GM19438 (cell line): ENCODE results near the gene KDM5A.
"Not testable (repeated sequence)": the region's sequence is repeated elsewhere in the genome, so short reads cannot be mapped to it uniquely, and the experiment has no call there.

ENCODE experiments used
- ATAC-seq: cut with Tn5 transposase; IDR thresholded peaks from one replicate; pipeline ENCODE4 v1.9.1; 2021; ENCODE audit warnings: low read depth; ENCODE audit not compliant: unreplicated experiment

KDM5A gene

DNA sequence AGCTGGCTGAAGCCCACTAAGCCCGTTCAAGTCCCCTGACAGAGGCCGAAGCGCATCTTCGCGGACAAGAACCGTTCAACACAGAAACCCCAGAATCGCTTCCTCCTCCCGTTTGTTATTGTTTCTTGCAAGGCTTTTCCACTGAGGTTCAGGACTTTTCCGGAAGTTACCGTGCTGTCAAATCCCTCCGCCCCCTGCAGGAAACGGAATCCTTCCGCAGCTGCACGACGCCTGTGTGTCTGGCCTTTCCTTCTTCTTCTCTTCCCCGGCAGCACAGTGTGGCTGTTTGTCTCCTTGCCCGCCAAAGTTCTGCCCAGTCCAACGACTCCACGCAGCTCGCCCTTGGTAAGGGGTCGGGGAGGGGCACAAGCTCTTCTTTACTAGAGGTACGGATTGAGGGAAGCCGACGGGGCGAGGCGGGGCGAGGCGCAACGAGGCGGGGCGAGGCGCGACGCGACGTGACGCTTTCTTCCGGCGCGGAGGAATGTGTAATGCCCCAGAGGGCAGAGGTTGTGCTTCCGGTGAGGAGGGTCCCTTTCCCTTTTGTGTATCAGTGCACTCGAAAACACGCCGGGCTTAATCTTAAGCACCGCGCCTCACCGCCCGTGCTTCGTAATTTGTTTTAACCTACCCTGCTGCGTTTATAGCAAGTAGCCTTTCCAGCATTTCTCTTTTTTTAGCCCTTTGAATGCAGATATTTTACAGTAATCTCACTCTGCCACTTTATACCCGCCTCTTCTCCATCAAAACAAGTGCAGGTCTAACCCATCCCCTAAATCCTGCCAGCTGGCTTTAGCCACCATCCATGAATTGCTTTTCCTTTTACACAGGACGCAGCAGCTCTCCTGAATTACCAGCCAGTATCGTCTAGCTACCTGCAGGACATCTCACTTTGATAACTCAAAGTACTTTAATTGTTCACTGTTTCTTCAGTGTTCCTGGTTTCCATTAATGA, at the start of gene KDM5A:
Gene KDM5A, minus strand, starts transcription at position 179 of the 955 bp plus-strand sequence. CDS start 229 bp downstream, outside the sequence.
- peak; percentile 95 for ATAC-seq

DNA sequence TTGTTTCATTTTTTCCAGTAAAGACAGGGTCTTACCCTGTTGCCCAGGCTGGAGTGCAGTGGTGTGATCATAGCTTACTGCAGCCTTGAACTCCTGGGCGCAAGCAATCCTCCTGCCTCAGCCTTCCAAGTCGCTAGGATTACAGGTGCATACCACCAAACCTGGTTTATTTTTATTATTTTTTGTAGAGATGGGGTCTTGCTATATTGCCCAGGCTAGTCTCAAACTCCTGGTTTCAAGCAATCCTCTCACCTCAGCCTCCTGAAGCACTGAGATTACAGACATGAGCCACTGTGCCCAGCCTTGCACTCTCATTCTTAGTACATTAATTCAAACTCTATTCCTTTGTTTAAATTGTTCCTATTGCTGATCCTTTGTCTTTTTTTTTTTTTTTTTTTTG, 46.6 kb upstream of the KDM5A start:
- ATAC-seq = not testable (repeated sequence)

DNA sequence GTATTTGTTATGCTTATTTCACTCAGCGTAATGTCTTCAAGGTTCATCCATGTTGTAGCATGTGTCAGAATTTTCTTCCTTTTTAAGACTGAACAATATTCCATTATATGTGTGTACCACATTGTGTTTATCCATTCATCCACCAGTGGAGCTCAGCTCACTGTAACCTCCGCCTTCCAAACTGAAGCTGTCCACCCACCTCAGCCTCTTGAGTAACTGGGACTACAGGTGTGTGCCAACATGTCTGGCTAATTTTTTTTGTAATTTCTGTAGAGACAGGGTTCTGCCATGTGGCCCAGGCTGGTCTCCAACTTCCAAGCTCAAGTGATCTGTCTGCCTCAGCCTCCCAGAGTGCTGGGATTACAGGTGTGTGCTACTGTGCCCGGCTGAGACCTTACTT, 33.4 kb upstream of the KDM5A start:
- ATAC-seq = no peak

DNA sequence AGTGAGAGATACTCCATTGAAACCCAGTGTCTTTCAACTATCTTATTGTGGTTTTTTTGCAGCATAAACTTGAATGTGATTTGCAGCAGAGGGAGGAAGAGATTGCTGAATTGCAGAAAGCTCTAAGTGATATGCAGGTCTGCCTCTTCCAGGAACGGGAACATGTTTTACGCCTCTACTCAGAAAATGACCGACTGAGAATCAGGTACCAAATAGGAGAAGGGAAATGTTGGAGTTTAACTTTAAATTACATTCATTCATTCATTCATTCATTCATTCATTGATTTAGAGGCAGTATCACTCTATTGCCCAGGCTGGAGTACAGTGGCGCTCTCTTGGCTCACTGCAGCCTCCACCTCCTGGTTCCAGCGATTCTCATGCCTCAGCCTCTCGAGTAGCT, 29.3 kb upstream of the KDM5A start:
- ATAC-seq = no peak

DNA sequence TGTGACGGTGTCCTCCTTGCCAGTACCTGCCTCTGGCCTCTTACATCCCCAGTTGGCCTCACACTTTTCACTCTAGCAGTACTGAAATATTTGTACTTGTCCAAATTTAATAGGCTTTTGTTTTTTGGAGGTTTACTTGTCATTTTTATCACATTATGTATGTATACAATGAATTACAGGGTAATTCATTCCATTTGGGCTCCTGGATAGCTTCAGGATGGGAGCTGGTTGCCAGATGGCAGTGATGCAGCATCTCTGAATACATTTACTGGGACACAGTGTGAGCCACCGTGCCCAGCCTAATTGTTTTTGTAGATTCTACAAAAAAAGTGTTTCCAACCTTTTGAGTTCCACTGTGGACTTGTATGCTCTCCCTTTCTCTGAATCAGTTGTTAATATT, 25.7 kb upstream of the KDM5A start:
- ATAC-seq = no peak

DNA sequence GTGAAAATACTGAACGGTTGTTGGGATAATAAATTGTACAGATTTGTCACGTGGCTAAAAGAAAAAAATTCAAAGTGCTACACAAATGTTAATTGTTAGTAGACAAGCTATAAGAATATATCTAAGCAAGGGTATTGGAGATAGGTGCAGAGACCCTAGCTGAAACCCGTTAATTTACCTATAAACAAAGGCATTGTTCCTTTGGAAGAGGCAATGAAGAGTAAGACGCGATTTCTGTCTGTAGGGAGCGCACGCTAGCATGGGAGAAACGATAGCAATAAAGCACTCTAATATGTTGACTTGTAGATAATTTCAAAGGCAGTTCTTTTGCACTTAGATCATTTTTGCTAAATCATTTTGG, 12.9 kb upstream of the KDM5A start:
- no peak for ATAC-seq

DNA sequence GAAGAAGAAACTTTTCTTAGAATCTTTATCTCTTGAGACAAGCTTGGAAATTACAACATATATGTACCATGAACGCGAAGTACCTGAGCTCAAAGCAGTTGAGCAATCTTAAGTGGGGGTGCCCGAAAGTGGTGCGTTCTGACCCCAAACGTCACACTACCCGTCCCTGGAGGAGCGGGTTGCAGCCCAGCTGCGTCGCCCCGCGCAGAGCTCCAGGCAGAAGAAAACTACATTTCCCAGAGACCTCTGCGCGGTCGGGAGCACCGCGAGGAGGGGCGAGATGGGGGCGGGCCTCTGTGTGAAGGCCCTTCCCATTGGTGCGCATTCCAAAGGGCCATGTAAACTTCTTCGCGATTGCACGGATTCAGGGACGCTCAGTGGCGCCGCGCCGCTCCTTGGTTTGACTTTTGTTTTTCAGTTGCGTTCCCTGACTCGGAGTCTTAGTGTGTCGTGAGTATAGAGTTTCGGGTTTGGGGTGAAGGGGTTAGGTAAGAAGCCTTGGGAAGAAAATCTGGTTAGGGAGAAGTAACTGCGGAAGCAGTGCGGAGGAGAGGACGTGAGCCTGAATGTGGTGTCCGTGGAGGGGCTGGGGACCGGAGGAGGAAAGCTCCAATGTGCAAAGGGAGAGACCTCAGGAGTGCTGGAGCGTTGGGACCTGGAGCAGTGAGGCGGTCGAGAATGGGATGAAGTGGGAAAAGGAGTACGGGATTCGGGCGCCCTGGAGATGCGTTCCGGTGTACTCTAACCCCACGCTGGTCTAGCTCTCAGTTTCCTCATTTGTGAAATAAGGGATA, 12.3 kb upstream of the KDM5A start, which contains the start of gene CCDC77:
Gene CCDC77, plus strand, starts transcription at position 410 of the 794 bp plus-strand sequence. CDS start 7,740 bp downstream, outside the sequence.
- ATAC-seq = peak; percentile 98

DNA sequence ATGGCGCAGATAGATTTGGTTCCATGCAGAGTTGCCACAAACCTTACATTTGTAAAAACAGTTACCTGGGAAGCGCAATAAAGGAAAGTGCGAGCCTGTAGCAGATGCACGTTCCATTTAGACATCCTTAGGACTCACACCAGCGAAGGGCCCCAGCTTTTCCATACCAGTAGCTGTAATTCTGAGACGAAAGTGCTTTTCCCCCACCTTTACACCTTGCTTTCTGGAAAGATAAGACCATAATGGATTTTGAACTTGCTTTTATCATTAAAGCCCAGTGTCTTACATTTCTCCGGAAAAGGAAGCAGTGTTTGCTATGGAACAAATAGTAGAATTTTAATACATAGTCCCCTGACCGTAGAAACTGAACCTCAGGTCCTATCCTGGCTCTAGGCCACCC, 11.7 kb upstream of the KDM5A start:
- peak; percentile 6 for ATAC-seq

DNA sequence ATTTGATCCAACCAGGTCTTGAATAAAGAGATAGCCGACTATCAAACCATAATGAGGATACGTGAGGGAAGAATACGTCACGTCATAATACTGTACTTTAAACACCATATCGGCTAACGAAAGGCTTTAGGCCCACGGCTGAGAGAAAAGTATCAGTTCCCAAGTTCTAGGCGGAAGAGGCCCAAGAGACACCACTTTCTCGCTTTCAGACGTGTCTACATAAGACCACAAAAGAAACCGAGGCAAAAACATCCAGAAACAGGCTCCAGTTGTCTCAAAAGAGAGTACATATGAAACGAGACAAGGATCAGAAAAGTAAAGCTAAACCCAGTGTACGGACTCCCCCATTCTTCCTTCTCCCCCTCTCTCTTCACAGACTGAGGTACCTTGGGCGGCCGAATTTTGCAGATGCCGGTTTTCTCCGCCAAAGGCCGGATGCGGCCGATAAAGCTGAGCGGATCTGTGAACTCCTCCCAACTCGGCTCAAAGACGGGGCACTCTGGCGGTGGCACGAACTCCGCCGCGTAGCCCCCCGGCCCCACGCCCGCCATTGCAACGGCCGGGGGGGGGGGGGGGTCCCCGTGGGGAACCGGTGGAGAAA, 479 bp downstream of the KDM5A start:
- peak; percentile 31 for ATAC-seq

DNA sequence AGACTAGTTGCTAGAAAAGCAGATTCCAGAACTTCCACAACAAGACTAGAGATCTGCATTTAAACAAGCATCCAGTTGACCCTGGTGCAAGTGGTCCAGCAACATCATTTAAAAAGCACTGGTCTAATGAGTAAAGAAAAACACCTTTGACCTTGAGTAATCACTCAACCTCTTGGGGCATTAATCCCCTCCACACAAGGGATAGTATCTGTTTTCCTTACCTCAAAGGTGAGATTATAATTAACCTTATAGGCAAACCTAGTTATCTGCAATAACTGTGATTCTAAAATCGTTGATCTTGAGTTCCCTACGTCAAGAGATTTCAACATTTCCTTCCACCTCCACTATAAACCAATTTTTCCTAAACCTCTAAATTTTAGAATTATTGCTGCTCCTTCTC, 1.1 kb downstream of the KDM5A start:
- no peak for ATAC-seq

DNA sequence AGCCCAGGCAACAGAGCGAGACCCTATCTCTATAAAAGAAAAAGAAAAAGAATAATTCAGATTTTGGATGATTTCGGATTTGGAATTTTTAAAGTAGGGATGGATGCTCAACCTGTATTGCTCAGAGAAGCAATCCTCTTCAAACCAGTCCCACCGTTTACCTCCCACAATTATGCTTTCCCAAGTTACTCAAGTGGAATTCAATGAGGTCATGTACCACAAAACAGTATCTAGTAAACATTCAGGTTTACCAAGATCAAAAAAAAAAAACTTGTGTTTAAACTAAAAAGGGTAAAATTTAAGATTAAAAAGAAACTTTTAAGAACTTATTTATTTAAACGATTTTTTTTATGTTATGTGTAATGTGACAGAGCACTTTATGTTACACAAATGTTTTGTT, 2.5 kb downstream of the KDM5A start:
- no peak for ATAC-seq

DNA sequence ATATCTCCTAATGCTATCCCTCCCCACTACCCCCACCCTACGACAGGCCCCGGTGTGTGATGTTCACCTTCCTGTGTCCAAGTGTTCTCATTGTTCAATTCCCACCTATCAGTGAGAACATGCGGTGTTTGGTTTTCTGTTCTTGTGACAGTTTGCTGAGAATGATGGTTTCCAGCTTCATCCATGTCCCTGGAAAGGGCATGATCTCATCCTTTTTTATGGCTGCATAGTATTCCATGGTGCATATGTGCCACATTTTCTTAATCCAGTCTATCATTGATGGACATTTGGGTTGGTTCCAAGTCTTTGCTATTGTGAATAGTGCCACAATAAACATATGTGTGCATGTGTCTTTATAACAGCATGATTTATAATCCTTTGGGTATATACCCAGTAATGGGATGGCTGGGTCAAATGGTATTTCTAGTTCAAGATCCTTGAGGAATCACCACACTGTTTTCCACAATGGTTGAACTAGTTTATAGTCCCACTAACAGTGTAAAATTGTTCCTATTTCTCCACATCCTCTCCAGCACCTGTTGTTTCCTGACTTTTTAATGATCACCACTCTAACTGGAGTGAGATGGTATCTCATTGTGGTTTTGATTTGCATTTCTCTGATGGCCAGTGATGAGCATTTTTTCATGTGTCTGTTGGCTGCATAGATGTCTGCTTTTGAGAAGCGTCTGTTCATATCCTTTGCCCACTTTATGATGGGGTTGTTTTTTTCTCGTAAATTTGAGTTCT, 18.2 kb downstream of the KDM5A start:
- not testable (repeated sequence) for ATAC-seq

DNA sequence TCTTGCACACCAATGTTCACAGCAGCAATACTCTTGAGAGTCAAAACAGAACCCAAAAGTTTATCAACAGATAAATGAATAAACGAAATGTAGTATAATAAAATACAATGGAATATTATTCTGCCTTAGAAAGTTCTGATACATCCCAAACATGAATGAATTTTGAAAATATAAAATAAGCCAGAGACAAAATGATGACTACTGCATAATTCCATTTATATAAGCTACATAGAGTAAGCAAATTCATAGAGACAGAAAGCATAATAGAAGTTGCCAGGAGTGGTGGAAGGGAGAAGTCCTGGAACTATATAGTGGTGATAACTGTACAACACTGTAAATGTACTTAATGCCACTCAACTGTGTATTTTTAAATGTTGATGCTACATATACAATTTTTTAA, 21.1 kb downstream of the KDM5A start:
- ATAC-seq = no peak

DNA sequence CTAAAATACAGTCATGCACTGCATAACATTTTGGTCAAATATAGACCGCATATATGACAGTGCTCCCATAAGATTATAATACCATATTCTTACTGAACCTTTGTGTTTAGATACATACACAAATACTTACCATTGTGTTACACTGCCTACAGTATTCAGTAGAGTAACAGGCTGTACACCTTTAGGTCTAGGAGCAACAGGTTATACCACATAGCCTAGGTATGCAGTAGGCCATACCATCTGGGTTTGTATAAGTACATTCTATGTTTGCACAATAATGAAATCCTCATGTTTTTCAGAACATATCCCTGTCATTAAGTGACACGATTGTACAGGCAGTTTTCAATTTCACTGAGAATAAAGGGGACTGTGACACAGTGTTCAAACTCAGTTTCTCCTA, 22.3 kb downstream of the KDM5A start:
- no peak for ATAC-seq

DNA sequence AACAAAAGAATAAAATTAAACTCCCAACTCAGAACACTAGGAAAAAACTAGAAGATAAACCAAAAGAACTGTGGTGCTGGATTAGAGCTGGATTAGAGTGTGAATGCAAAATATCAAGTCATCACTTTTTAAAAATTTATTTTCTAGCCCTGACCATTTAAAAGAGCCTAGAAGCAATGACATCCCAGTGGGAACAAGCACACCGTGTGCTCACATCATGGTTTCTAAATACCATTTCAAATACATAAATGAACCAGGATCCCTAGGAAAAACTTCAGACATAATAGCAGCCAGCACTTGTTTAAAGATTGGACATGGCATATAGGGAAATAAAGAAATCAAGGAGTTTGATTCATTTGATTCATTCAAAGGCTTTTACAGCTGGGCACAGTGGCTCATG, 30.0 kb downstream of the KDM5A start:
- ATAC-seq = no peak

DNA sequence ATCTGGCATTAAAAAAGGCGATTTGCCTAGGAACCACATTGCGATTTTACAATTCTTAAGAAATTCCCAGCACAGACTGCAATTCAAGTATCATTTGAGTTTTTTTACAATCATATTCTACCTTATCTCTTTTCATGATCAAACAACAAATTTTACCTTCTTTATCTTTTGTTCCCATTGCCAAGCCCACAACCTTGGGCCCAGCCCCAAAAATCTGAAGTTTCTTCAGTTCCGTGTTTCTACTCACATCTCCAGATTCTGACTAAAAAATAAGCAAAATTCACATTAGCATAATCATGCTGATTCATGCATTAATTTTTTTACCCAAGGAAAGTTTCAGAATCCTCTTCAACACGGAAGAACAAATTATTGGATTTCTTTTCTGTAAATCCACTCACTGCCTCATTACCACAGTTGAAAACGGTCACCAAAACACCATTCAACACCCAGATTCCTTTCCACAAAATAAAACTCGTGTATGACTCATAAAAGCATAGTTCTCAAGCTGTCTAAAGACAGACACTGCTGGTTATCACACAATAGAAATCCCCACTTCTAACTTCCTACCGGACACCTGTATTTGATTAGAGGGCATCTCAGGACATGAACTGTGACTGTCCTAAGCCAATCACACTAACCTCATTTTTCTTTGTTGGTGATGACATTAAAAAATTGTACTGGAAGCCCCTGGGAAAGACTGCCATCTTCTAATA, 32.7 kb downstream of the KDM5A start:
- ATAC-seq = no peak

DNA sequence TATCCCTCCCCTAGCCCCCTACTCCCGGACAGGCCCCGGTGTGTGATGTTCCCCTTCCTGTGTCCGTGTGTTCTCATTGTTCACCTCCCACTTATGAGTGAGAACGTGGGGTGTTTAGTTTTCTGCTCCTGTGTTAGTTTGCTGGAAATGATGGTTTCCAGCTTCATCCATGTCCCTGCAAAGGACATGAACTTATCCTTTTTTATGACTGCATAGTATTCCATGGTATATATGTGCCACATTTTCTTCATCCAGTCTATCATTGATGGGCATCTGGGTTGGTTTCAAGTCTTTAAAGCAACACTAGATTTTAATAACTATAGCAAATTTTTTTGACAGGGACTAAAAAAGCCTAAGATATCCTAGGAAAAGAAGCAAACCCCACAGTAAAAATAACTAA, 37.9 kb downstream of the KDM5A start:
- not testable (repeated sequence) for ATAC-seq

DNA sequence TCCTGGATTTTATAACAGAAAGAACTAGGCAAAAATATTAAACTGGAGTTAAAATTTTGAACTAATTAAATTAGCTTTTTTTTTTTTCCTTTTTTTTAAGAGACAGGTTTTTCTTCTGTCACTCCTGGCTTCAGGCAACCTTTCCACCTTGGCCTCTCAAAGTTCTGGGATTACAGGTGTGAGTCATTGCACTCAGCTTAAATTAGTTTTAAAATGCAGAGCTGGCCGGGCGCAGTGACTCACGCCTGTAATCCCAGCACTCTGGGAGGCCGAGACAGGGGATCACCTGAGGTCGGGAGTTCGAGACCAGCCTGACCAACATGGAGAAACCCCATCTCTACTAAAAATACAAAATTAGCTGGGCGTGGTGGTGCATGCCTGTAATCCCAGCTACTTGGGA, 39.5 kb downstream of the KDM5A start:
- ATAC-seq = not testable (repeated sequence)

DNA sequence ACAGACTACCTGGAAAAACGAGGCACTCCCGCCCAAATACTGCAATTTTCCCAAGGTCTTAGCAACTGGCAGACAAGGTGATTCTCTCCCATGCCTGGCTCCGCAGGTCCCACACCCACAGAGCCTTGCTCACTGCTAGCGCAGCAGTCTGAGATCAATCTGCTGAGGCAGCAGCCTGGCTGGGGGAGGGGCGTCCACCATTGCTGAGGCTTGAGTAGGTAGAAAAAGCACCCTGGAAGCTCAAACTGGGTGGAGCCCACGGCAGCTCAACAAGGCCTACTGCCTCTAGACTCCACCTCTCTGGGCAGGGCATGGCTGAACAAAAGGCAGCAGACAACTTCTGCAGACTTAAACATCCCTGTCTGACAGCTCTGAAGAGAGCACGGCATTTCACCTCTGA, 46.1 kb downstream of the KDM5A start:
- ATAC-seq = not testable (repeated sequence)

DNA sequence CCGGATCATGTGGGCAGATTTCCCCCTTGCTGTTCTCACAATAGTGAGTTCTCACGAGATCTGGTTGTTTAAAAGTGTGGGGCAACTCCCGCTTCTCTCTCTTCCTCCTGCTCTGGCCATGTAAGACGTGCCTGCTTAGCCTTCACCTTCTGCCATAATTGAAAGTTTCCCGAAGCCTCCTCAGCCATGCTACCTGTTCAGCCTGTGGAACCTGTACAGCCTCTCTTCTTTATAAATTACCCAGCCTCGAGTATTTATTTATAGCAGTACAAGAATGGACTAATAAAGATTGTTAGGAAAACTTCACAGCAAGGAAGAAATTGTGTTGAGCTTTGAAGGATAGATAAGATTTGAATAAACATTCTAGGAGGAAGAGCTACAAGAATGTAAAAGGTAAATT, 52.1 kb downstream of the KDM5A start:
- ATAC-seq = no peak
